ENCODE measurements around the gene HECTD4. TPM values are rescaled to one million over a fixed set of nuclear protein-coding genes. Genes with fewer than 3 reads are reported as not detected.

Gene HECTD4, protein sequence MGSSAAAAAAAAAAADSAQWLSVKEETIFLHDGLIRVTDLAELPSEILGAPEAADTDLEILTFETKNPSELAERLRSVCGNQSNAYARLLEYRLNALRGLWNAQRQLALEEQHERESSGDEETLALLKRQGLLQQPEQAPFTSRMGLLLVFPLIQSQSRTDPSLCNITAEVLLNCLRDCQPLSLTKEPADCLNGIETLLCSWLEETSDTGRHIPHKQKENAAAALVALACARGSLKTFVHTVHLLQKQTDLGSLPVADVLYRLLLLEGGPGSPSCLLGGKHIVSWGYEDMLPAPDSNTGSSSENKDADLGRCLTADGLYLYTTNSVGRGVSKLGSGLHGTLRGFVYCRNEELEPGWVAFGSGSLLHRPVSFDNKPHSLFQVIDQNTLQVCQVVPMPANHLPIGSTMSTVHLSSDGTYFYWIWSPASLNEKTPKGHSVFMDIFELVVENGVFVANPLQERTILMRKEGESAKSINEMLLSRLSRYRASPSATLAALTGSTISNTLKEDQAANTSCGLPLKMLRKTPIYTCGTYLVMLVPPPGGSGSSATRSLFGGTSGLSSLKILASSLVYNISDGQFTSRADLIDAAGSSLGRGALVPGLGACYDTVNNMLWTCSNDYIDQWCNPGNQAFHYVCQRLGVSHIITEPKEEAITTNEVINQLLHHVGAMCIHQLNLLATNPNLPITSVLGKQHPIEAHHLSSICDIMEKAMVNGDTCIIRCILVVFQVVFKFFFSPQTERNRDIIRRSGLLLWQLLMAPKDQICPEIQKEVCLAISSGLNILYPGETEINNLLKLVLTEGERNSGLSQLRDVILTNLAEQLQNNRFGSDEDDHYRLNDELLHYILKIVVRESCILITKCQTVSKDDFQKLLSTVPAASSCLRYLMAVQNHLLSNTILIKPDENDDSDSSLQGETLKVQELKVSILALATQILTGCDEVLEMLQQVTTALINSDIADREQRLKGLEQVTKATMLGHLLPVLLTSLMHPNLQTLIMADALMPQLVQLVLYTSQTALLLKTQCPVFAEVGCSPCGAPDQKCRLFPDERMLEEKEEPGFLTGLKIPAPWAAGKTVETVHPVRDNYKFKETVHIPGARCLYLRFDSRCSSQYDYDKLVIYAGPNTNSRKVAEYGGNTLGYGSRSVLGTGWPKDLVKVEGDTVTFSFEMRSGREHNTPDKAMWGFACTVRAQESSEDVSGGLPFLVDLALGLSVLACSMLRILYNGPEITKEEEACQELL (N-terminal part only)
- 12.9 and 18.7 TPM in 2 replicates for total RNA-seq

DNA sequence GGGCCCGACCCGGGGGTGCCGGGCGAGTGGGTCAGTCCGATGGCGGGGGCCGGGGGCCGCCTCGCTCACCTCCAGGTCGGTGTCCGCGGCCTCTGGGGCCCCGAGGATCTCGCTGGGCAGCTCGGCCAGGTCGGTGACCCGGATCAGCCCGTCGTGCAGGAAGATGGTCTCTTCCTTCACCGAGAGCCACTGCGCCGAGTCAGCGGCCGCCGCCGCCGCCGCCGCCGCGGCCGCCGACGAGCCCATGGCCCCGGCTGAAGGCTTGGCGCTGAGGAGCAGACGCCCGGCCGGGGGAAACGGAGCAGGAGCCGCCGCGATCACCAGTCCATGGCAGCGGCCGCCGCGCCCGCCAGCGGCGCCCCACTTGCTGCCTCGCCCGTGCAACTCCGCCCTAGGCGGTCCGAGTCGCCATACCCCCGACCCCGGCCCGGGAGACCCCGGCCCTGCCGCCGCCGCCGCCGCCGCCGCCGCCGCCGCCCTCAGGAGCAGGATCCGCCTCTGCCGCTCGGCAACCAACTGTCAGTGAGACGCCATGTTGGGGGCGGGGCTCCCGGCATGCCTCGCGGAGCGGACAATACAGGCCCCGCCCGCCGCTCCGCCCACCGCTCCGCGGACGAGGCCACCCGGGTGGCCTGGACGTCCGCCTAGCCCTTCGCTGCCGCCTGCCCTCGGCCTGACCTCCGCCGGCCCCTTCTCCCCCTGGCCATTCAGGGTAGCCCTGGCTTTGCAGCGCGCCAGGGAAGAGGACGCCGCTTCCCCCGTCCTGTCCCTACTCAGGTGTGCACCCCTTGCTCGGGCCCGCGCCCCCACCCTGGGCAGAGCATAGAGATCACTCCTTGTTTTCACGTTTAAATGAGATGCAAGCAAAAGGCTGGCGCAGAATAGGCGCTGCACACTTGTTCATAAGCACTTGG, at the start of gene HECTD4:
Gene HECTD4 (minus strand): TSS at position 549 of the 914 bp plus-strand sequence. CDS start 303 bp downstream, at position 246.
- TF ChIP-seq, protein P1, sequence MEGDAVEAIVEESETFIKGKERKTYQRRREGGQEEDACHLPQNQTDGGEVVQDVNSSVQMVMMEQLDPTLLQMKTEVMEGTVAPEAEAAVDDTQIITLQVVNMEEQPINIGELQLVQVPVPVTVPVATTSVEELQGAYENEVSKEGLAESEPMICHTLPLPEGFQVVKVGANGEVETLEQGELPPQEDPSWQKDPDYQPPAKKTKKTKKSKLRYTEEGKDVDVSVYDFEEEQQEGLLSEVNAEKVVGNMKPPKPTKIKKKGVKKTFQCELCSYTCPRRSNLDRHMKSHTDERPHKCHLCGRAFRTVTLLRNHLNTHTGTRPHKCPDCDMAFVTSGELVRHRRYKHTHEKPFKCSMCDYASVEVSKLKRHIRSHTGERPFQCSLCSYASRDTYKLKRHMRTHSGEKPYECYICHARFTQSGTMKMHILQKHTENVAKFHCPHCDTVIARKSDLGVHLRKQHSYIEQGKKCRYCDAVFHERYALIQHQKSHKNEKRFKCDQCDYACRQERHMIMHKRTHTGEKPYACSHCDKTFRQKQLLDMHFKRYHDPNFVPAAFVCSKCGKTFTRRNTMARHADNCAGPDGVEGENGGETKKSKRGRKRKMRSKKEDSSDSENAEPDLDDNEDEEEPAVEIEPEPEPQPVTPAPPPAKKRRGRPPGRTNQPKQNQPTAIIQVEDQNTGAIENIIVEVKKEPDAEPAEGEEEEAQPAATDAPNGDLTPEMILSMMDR (IDR thresholded peaks at IDR 0.05; ENCODE audit: insufficient read depth, low read length, severe bottlenecking): no peak
- H3K36me3 ChIP-seq (ENCODE audit: control insufficient read depth, insufficient read depth, low read length): no peaks in the 10 kb centered on the region
- peak within 1 kb of the TSS; percentile 69 for H3K4me3 ChIP-seq (ENCODE audit: low read depth, low read length)
- DNase-seq (ENCODE audit: low read depth) (peak; percentile 64), FAIRE-seq (no peak)
- no peaks in the 10 kb centered on the region for H3K27me3 ChIP-seq (ENCODE audit: control insufficient read depth, insufficient read depth, low read length)

DNA sequence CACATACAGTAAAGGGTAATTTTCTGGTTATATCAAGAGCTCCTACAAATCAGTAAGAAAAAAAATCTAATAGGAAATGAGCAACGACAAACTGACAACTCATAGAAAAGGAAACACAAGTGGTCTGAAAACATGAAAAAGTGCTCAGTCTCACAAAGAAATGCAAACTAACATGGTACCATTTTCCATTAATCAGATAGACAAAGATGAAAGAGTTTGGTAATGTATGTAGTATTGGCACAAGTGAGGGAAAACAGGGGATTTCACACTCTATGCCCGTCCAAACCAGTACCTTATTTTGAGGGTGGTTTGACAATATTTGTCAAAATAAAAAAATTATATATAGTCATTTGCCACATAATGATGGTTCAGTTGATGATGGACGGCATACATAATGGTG, 49.7 kb upstream of the HECTD4 start:
- Histone ChIP-seq H3K27me3 (ENCODE audit: control insufficient read depth, insufficient read depth, low read length) (no peaks in the 10 kb centered on the region), H3K36me3 (ENCODE audit: control insufficient read depth, insufficient read depth, low read length) (no peaks in the 10 kb centered on the region), H3K4me3 (ENCODE audit: low read depth, low read length) (no peak overlapping the region)
- DNase-seq (ENCODE audit: low read depth) (no peak), FAIRE-seq (no peak)
- TF ChIP-seq, protein P1 (IDR thresholded peaks at IDR 0.05; ENCODE audit: insufficient read depth, low read length, severe bottlenecking): no peak

DNA sequence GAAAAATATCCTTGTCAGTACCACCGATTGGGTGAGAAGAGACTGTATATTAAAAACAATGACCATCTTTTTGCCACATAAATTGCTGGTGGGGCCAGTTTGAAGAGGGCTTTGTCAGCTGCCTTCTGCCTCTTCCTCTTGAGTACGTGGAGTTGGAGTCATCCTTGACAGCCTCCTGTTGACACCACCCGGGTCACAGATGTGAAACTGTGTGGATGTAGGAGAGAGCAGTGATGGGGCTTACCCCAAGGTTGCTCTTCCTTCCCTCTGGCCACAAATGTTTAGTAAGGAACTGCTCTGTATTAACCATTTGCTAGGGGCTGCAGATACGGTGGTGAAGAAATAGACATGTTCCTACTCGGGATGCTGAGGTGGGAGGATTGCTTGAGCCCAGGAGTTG, 48.7 kb upstream of the HECTD4 start:
- DNase-seq (ENCODE audit: low read depth) (no peak), FAIRE-seq (no peak)
- Histone ChIP-seq H3K36me3 (ENCODE audit: control insufficient read depth, insufficient read depth, low read length) (no peaks in the 10 kb centered on the region), H3K4me3 (ENCODE audit: low read depth, low read length) (no peak overlapping the region), H3K27me3 (ENCODE audit: control insufficient read depth, insufficient read depth, low read length) (no peaks in the 10 kb centered on the region)
- TF ChIP-seq, protein P1 (IDR thresholded peaks at IDR 0.05; ENCODE audit: insufficient read depth, low read length, severe bottlenecking): no peak

DNA sequence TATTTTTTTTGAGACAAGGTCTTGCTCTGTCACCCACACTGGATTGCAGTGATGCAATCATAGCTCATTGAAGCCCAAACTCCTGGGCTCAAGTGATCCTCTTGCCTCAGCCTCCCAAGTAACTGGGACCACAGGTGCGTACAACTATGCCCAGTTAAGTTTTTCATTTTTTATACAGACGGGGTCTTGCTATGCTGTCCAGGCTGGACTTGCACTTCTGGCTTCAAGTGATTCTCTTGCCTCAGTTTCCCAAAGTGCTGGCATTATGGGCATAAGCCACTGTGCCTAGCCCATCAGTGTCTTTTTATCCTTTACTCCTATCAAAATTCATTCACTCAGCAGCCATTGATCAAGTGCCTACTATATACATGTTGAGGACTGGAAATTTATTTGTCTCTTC, 45.5 kb upstream of the HECTD4 start:
- H3K4me3 ChIP-seq (ENCODE audit: low read depth, low read length): no peak overlapping the region
- TF ChIP-seq, protein P1 (IDR thresholded peaks at IDR 0.05; ENCODE audit: insufficient read depth, low read length, severe bottlenecking): no peak
- DNase-seq (ENCODE audit: low read depth) (no peak), FAIRE-seq (no peak)
- H3K36me3 ChIP-seq (ENCODE audit: control insufficient read depth, insufficient read depth, low read length): no peaks in the 10 kb centered on the region
- no peaks in the 10 kb centered on the region for H3K27me3 ChIP-seq (ENCODE audit: control insufficient read depth, insufficient read depth, low read length)
